ENCODE results near the gene POLR2E. TPM values are rescaled to one million over a fixed set of nuclear protein-coding genes. Genes with fewer than 3 reads are reported as not detected.

The POLR2E gene
- total and polyA plus RNA-seq, 2 of the 13 experiments (the other 11 are each of a cell fraction or from before 2014, with no cell fraction given), result 140 to 272 TPM

DNA sequence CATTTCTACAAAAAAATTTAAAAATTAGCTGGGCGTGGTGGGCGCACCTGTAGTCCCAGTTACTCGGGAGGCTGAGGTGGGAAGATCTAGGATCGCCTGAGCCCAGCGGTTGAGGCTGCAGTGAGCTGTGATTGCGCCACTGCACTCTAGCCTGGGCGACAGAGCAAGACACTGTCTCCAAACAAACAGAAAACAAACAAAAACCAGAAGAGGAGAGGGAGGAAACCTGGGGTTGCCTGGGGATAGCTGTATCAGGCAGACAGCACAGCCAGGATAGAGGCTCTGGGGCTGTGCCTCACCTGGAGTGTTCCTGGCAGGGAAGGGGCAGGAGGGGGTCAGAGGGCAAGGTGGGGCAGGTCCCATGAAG is 2.6 kb upstream of the POLR2E start (continued):
- peak; percentile 86 for TF ChIP-seq FOXP4 (CRISPR knock-in tag; IDR thresholded peaks at IDR 0.05)
- TF ChIP-seq ZBTB42 (CRISPR knock-in tag; IDR thresholded peaks at IDR 0.05), result peak; percentile 23; the same call in 1 of the 2 replicates
- no peak; the same call in 1 of the 2 replicates for TF ChIP-seq NR2F6 (IDR thresholded peaks at IDR 0.05)
- peak; percentile 50 for TF ChIP-seq NR2F6 (CRISPR knock-in tag; IDR thresholded peaks at IDR 0.05)

GRCh38 chr19:1094655-1094977 is 559 bp downstream of the POLR2E start:
- H3K4me2 ChIP-seq (ENCODE audit: low read depth, low read length), result peak overlapping the region; percentile 89
- TF ChIP-seq CREB1 (IDR thresholded peaks at IDR 0.05) (no peak), CREB1 (CRISPR knock-in tag; IDR thresholded peaks at IDR 0.05) (no peak), ZNF468 (CRISPR knock-in tag; IDR thresholded peaks at IDR 0.05) (0 out of 2 replicates have a peak, but pooled peaks have one; percentile 32), TIGD3 (CRISPR knock-in tag; IDR thresholded peaks at IDR 0.05; ENCODE audit: borderline replicate concordance) (no peak), ARNT (IDR thresholded peaks at IDR 0.05) (no peak), ZMYM4 (CRISPR knock-in tag; IDR thresholded peaks at IDR 0.05) (no peak), FOXJ3 (CRISPR knock-in tag; IDR thresholded peaks at IDR 0.05; ENCODE audit: borderline replicate concordance) (no peak), WIZ (CRISPR knock-in tag; IDR thresholded peaks at IDR 0.05) (peak; percentile 38; the same call in 1 of the 2 replicates), ZNF782 (CRISPR knock-in tag; IDR thresholded peaks at IDR 0.05; ENCODE audit: borderline replicate concordance) (peak; percentile 27; the same call in 1 of the 2 replicates)
- TF ChIP-seq, protein P1, sequence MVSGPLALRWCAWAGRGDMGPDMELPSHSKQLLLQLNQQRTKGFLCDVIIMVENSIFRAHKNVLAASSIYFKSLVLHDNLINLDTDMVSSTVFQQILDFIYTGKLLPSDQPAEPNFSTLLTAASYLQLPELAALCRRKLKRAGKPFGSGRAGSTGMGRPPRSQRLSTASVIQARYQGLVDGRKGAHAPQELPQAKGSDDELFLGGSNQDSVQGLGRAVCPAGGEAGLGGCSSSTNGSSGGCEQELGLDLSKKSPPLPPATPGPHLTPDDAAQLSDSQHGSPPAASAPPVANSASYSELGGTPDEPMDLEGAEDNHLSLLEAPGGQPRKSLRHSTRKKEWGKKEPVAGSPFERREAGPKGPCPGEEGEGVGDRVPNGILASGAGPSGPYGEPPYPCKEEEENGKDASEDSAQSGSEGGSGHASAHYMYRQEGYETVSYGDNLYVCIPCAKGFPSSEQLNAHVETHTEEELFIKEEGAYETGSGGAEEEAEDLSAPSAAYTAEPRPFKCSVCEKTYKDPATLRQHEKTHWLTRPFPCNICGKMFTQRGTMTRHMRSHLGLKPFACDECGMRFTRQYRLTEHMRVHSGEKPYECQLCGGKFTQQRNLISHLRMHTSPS (CRISPR knock-in tag; IDR thresholded peaks at IDR 0.05; ENCODE audit: low read depth), result 0 out of 2 replicates have a peak, but pooled peaks have one; percentile 2
- TF ChIP-seq, protein P2, sequence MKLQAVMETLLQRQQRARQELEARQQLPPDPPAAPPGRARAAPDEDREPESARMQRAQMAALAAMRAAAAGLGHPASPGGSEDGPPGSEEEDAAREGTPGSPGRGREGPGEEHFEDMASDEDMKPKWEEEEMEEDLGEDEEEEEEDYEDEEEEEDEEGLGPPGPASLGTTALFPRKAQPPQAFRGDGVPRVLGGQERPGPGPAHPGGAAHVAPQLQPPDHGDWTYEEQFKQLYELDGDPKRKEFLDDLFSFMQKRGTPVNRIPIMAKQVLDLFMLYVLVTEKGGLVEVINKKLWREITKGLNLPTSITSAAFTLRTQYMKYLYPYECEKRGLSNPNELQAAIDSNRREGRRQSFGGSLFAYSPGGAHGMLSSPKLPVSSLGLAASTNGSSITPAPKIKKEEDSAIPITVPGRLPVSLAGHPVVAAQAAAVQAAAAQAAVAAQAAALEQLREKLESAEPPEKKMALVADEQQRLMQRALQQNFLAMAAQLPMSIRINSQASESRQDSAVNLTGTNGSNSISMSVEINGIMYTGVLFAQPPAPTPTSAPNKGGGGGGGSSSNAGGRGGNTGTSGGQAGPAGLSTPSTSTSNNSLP (IDR thresholded peaks at IDR 0.05; ENCODE audit: low read depth, low read length), result no peak
- TF ChIP-seq, protein P3, sequence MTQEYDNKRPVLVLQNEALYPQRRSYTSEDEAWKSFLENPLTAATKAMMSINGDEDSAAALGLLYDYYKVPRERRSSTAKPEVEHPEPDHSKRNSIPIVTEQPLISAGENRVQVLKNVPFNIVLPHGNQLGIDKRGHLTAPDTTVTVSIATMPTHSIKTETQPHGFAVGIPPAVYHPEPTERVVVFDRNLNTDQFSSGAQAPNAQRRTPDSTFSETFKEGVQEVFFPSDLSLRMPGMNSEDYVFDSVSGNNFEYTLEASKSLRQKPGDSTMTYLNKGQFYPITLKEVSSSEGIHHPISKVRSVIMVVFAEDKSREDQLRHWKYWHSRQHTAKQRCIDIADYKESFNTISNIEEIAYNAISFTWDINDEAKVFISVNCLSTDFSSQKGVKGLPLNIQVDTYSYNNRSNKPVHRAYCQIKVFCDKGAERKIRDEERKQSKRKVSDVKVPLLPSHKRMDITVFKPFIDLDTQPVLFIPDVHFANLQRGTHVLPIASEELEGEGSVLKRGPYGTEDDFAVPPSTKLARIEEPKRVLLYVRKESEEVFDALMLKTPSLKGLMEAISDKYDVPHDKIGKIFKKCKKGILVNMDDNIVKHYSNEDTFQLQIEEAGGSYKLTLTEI (CRISPR knock-in tag; conservative IDR thresholded peaks at IDR 0.05), result no peak
- intact Hi-C loops (cut with micrococcal nuclease; ENCODE audit: unreplicated experiment), result no loop called here
- peaks cover 16% of the 10 kb centered on the region for H4K20me1 ChIP-seq (ENCODE audit: insufficient read depth, low read length)
- no peaks in the 10 kb centered on the region for H3K9me3 ChIP-seq (ENCODE audit: low read length)
- 0% methylated on average over 3 of the region's 19 CpGs for WGBS (ENCODE audit: low lambda C conversion rate)
- no peak for ATAC-seq
- peaks cover 49% of the 10 kb centered on the region for H3K4me1 ChIP-seq (ENCODE audit: insufficient read depth, low read length)
- peak overlapping the region; percentile 91 to 99 (median 97) for H3K4me3 ChIP-seq (replicated peaks in 1 of 3; ENCODE audit: insufficient read depth in 1 of 3, low read depth in 2 of 3, low read length in 3 of 3)
- peaks cover 30% of the 10 kb centered on the region for H3K79me2 ChIP-seq (ENCODE audit: insufficient read depth, low read length)
- H3K27ac ChIP-seq (ENCODE audit: extremely low read length, insufficient read depth, low read length), result peak overlapping the region; percentile 57
- H3K9ac ChIP-seq (ENCODE audit: insufficient read depth, low read depth, low read length), result peak overlapping the region; percentile 92
- no peak overlapping the region for H2AFZ ChIP-seq (ENCODE audit: low read length)
- H3K36me3 ChIP-seq (replicated peaks in 1 of 2; ENCODE audit: control insufficient read depth in 1 of 2, insufficient read depth in 2 of 2, low read length in 2 of 2), result peaks cover 9 to 22% of the 10 kb centered on the region in 2 experiments
- POLR2A ChIA-PET, result interaction anchor here (1.1 to 2.6 kb wide), 7 partner anchors 8 to 68 kb away, joined by 3 to 9 read pairs (median 4); partner anchors contain the start of gene CNN2
- FAIRE-seq, result no peak
- no peaks in the 10 kb centered on the region; a peak in 1 of 5 replicates for H3K27me3 ChIP-seq (ENCODE audit: control insufficient read depth in 1 of 2, insufficient read depth in 2 of 2, low read length in 2 of 2)
- BruUV-seq (replicated peaks), result TSS peak; percentile 58
- DNase-seq (ENCODE audit: low spot score), result no peak
- CTCF ChIA-PET (ENCODE audit: low intra/inter-chr PET ratio, low total read pairs), result no interaction called here
- in situ Hi-C loops (cut with HindIII; ENCODE audit: extremely low pct_ligation_motif_present, low pct_unique_long_range_greater_than_20kb), result no loop called here
